Neuron (in vitro differentiated cells): ENCODE data around the gene PSMD8.
A peak's percentile ranks its signal among the peaks of the same experiment; 100 is the strongest.

Experiments used
- H2AFZ ChIP-seq: one replicate; pipeline ENCODE4 v1.6.1; 2013; ENCODE audit warnings: low read depth, mild to moderate bottlenecking, inconsistent platforms, low read length, moderate library complexity
- H3K27me3 ChIP-seq: one replicate; pipeline ENCODE4 v1.6.1; 2013; ENCODE audit warnings: low read length; ENCODE audit not compliant: insufficient read depth
- H3K36me3 ChIP-seq: one replicate; pipeline ENCODE4 v1.6.1; 2013; ENCODE audit warnings: low read length; ENCODE audit not compliant: insufficient read depth
- H3K4me1 ChIP-seq: one replicate; pipeline ENCODE4 v1.6.1; 2013; ENCODE audit warnings: low read length; ENCODE audit not compliant: insufficient read depth
- H3K4me3 ChIP-seq: 2 replicates; pipeline ENCODE4 v1.5.1; 2013; ENCODE audit warnings: mild to moderate bottlenecking, low read length, moderate library complexity
- H3K9me3 ChIP-seq: one replicate; pipeline ENCODE4 v1.6.1; 2013; ENCODE audit warnings: low read length

PSMD8 gene

GRCh38 chr19:38385804-38386257, 11.5 kb downstream of the PSMD8 start:
- H3K4me1 ChIP-seq, result peaks cover 2% of the 10 kb centered on the region
- no peaks in the 10 kb centered on the region for H3K9me3 ChIP-seq
- no peak overlapping the region for H3K4me3 ChIP-seq
- no peaks in the 10 kb centered on the region for H3K27me3 ChIP-seq
- no peak overlapping the region for H2AFZ ChIP-seq
- peaks cover 44% of the 10 kb centered on the region for H3K36me3 ChIP-seq

- H2AFZ ChIP-seq, result no peak overlapping the region
- H3K4me3 ChIP-seq, result no peak overlapping the region
- H3K4me1 ChIP-seq, result peaks cover 2% of the 10 kb centered on the region
- no peaks in the 10 kb centered on the region for H3K27me3 ChIP-seq
- H3K36me3 ChIP-seq, result peaks cover 38% of the 10 kb centered on the region
- no peaks in the 10 kb centered on the region for H3K9me3 ChIP-seq
Observed at GRCh38 chr19:38386300-38386970, 12.1 kb downstream of the PSMD8 start.

GRCh38 chr19:38386971-38387549, 12.7 kb downstream of the PSMD8 start:
- Histone ChIP-seq H3K27me3 (no peaks in the 10 kb centered on the region), H2AFZ (no peak overlapping the region), H3K4me1 (peaks cover 2% of the 10 kb centered on the region), H3K9me3 (no peaks in the 10 kb centered on the region), H3K4me3 (peak overlapping the region; percentile 65), H3K36me3 (peaks cover 34% of the 10 kb centered on the region)

- Histone ChIP-seq H3K9me3 (no peaks in the 10 kb centered on the region), H3K4me3 (peak within 1 kb of the TSS; percentile 65), H3K4me1 (peaks cover 2% of the 10 kb centered on the region), H3K27me3 (no peaks in the 10 kb centered on the region), H3K36me3 (peaks cover 35% of the 10 kb centered on the region), H2AFZ (peak within 1 kb of the TSS; percentile 59)
Observed at GRCh38 chr19:38387550-38388348, 13.4 kb downstream of the PSMD8 start, which contains the start of gene GGN. Gene GGN, minus strand, starts transcription at chr19:38388034. Its CDS starts 773 bp downstream, at chr19:38387261.

- Histone ChIP-seq H3K4me1 (peaks cover 2% of the 10 kb centered on the region), H3K9me3 (no peaks in the 10 kb centered on the region), H2AFZ (peak within 1 kb of the TSS; percentile 59), H3K36me3 (peaks cover 31% of the 10 kb centered on the region), H3K4me3 (peak within 1 kb of the TSS; percentile 65), H3K27me3 (no peaks in the 10 kb centered on the region)
Observed at GRCh38 chr19:38388349-38389100, 14.2 kb downstream of the PSMD8 start, which contains the start of gene SPRED3. Gene SPRED3, plus strand, starts transcription at chr19:38388697. Its CDS starts 1,606 bp downstream, at chr19:38390303.

- Histone ChIP-seq H3K27me3 (no peaks in the 10 kb centered on the region), H3K4me3 (peak overlapping the region; percentile 65), H3K9me3 (peaks cover 4% of the 10 kb centered on the region)
Observed at GRCh38 chr19:38389101-38389925, 14.9 kb downstream of the PSMD8 start.

GRCh38 chr19:38389957-38390924, 15.9 kb downstream of the PSMD8 start:
- H2AFZ ChIP-seq, result no peak overlapping the region
- peaks cover 22% of the 10 kb centered on the region for H3K36me3 ChIP-seq
- peaks cover 7% of the 10 kb centered on the region for H3K9me3 ChIP-seq
- H3K27me3 ChIP-seq, result no peaks in the 10 kb centered on the region
- peak overlapping the region; percentile 65 for H3K4me3 ChIP-seq
- H3K4me1 ChIP-seq, result peaks cover 2% of the 10 kb centered on the region

More at GRCh38 chr19:38389101-38389925, 14.9 kb downstream of the PSMD8 start:
- peaks cover 2% of the 10 kb centered on the region for H3K4me1 ChIP-seq
- peak overlapping the region; percentile 59 for H2AFZ ChIP-seq
- peaks cover 27% of the 10 kb centered on the region for H3K36me3 ChIP-seq

- H3K36me3 ChIP-seq, result peaks cover 16% of the 10 kb centered on the region
- no peak overlapping the region for H2AFZ ChIP-seq
- no peak overlapping the region for H3K4me3 ChIP-seq
- H3K9me3 ChIP-seq, result peaks cover 9% of the 10 kb centered on the region
- H3K4me1 ChIP-seq, result peaks cover 2% of the 10 kb centered on the region
- no peaks in the 10 kb centered on the region for H3K27me3 ChIP-seq
Observed at GRCh38 chr19:38391911-38392464, 17.6 kb downstream of the PSMD8 start.

- Histone ChIP-seq H2AFZ (no peak overlapping the region), H3K36me3 (peaks cover 16% of the 10 kb centered on the region)
Observed at GRCh38 chr19:38392707-38393308, 18.4 kb downstream of the PSMD8 start.

GRCh38 chr19:38394488-38394887, 20.1 kb downstream of the PSMD8 start:
- no peak overlapping the region for H2AFZ ChIP-seq
- no peaks in the 10 kb centered on the region for H3K27me3 ChIP-seq
- H3K4me3 ChIP-seq, result no peak overlapping the region
- peaks cover under 1% of the 10 kb centered on the region for H3K4me1 ChIP-seq
- H3K9me3 ChIP-seq, result peaks cover 9% of the 10 kb centered on the region
- peaks cover 16% of the 10 kb centered on the region for H3K36me3 ChIP-seq

More at GRCh38 chr19:38392707-38393308, 18.4 kb downstream of the PSMD8 start:
- Histone ChIP-seq H3K9me3 (peaks cover 9% of the 10 kb centered on the region), H3K4me3 (no peak overlapping the region), H3K27me3 (no peaks in the 10 kb centered on the region), H3K4me1 (peaks cover 2% of the 10 kb centered on the region)
